ENCODE results near the gene SLC7A1. TPM values are rescaled to one million over a fixed set of nuclear protein-coding genes. Genes with fewer than 3 reads are reported as not detected.

Gene SLC7A1
- polyA plus RNA-seq, 2 of the 4 experiments (the other 2 are of a cell fraction), result 19.9 to 24.8 TPM

- Histone ChIP-seq H3K27ac (no peak overlapping the region), H3K4me3 (no peak overlapping the region), H3K4me1 (peaks cover 13% of the 10 kb centered on the region; the same call in 2 of the 3 replicates), H3K4me2 (no peak overlapping the region), H3K9me3 (no peaks in the 10 kb centered on the region)
- ATAC-seq (no peak), FAIRE-seq (no peak), DNase-seq (ENCODE audit: low read depth in 1 of 2, low spot score in 1 of 2) (no peak)
- no peak for TF ChIP-seq HOXB13 (CRISPR knock-in tag; IDR thresholded peaks at IDR 0.05; ENCODE audit: low read depth)
- TF ChIP-seq PHF8 (IDR thresholded peaks at IDR 0.05; ENCODE audit: borderline replicate concordance, low read depth), result no peak
- TF ChIP-seq EHMT2 (IDR thresholded peaks at IDR 0.05; ENCODE audit: low read depth), result no peak
- no peak for TF ChIP-seq HMGXB4 (CRISPR knock-in tag; IDR thresholded peaks at IDR 0.05; ENCODE audit: borderline replicate concordance)
- TF ChIP-seq NPAS2 (CRISPR knock-in tag; IDR thresholded peaks at IDR 0.05; ENCODE audit: borderline replicate concordance), result no peak
- TF ChIP-seq KDM1A (IDR thresholded peaks at IDR 0.05; ENCODE audit: low read depth), result no peak
- TF ChIP-seq CBX2 (IDR thresholded peaks at IDR 0.05; ENCODE audit: borderline replicate concordance, low read depth), result no peak
- no peak for TF ChIP-seq NFE2L2 (conservative IDR thresholded peaks at IDR 0.05; ENCODE audit: low read length)
- no peak for TF ChIP-seq EP300 (IDR thresholded peaks at IDR 0.05)
- POLR2A ChIA-PET, result no interaction called here
- WGBS (ENCODE audit: missing lambda C conversion rate), result 95% methylated on average over 9 of the region's 9 CpGs
- CTCF ChIA-PET, result interaction anchor here (2.4 kb wide), 1 partner anchor 28 kb away, joined by 5 read pairs; no protein-coding TSS in a partner anchor
These were observed 26.8 kb downstream of the SLC7A1 start for GRCh38 chr13:29568731-29569130.

- no peak overlapping the region for H3K4me3 ChIP-seq
- TF ChIP-seq USF2 (IDR thresholded peaks at IDR 0.05), result no peak
- no peak for TF ChIP-seq KDM5A (IDR thresholded peaks at IDR 0.05)
- CTCF ChIA-PET, result interaction anchor here (1.0 to 2.4 kb wide), 2 partner anchors 13 to 29 kb away, joined by 3 to 5 read pairs; no protein-coding TSS in a partner anchor
- 92% methylated on average over 5 of the region's 9 CpGs for WGBS (ENCODE audit: missing lambda C conversion rate)
- FAIRE-seq (no peak), ATAC-seq (no peak), DNase-seq (ENCODE audit: low read depth in 1 of 2, low spot score in 1 of 2) (no peak)
- POLR2A ChIA-PET, result no interaction called here
- H3K4me1 ChIP-seq, result peaks cover 5% of the 10 kb centered on the region; the same call in 2 of the 3 replicates
- H3K27ac ChIP-seq, result no peak overlapping the region
- no peaks in the 10 kb centered on the region for H3K9me3 ChIP-seq
- no peak overlapping the region for H3K4me2 ChIP-seq
These were observed 28.1 kb downstream of the SLC7A1 start for GRCh38 chr13:29567411-29567810.

- POLR2A ChIA-PET, result no interaction called here
- Histone ChIP-seq H3K4me1 (peaks cover 5% of the 10 kb centered on the region; the same call in 1 of the 3 replicates), H3K9me3 (no peaks in the 10 kb centered on the region), H3K4me2 (no peak overlapping the region), H3K27ac (no peak overlapping the region), H3K4me3 (no peak overlapping the region)
- ATAC-seq (no peak), FAIRE-seq (no peak), DNase-seq (ENCODE audit: low read depth in 1 of 2, low spot score in 1 of 2) (no peak)
- CTCF ChIA-PET, result no interaction called here
- TF ChIP-seq KDM1A (IDR thresholded peaks at IDR 0.05; ENCODE audit: low read depth) (no peak), ZC3H11A (IDR thresholded peaks at IDR 0.05) (no peak), EHF (CRISPR knock-in tag; IDR thresholded peaks at IDR 0.05) (no peak), RNF2 (IDR thresholded peaks at IDR 0.05; ENCODE audit: borderline replicate concordance, low read depth) (no peak), ZSCAN20 (CRISPR knock-in tag; IDR thresholded peaks at IDR 0.05) (no peak), HOXB13 (CRISPR knock-in tag; IDR thresholded peaks at IDR 0.05; ENCODE audit: low read depth) (no peak), HOXB5 (CRISPR knock-in tag; IDR thresholded peaks at IDR 0.05) (no peak), CEBPB (IDR thresholded peaks at IDR 0.05) (no peak), SMC3 (IDR thresholded peaks at IDR 0.05) (no peak), EP300 (IDR thresholded peaks at IDR 0.05) (no peak)
- 86% methylated on average over 7 of the region's 7 CpGs for WGBS (ENCODE audit: missing lambda C conversion rate)
These were observed 29.3 kb downstream of the SLC7A1 start for GRCh38 chr13:29566206-29566605.

- TF ChIP-seq HMGXB4 (CRISPR knock-in tag; IDR thresholded peaks at IDR 0.05; ENCODE audit: borderline replicate concordance), result no peak
- TF ChIP-seq HOXB13 (CRISPR knock-in tag; IDR thresholded peaks at IDR 0.05; ENCODE audit: low read depth), result no peak
- TF ChIP-seq POLR2AphosphoS2 (conservative IDR thresholded peaks at IDR 0.05; ENCODE audit: low read length), result no peak
- no peak for TF ChIP-seq KDM1A (IDR thresholded peaks at IDR 0.05; ENCODE audit: low read depth)
- no peak for TF ChIP-seq CBX2 (IDR thresholded peaks at IDR 0.05; ENCODE audit: borderline replicate concordance, low read depth)
- TF ChIP-seq SREBF2 (IDR thresholded peaks at IDR 0.05), result no peak
- ATAC-seq (no peak), DNase-seq (ENCODE audit: low read depth in 1 of 2, low spot score in 1 of 2) (no peak), FAIRE-seq (no peak)
- CTCF ChIA-PET, result no interaction called here
- H3K4me2 ChIP-seq, result no peak overlapping the region
- POLR2A ChIA-PET, result interaction anchor here (0.6 kb wide), 1 partner anchor 198 kb away, joined by 3 read pairs; no protein-coding TSS in a partner anchor
- no peak overlapping the region for H3K27ac ChIP-seq
- H3K4me1 ChIP-seq, result peaks cover 2% of the 10 kb centered on the region; the same call in 1 of the 3 replicates
- no peak overlapping the region for H3K4me3 ChIP-seq
- no peaks in the 10 kb centered on the region for H3K9me3 ChIP-seq
These were observed 30.7 kb downstream of the SLC7A1 start for GRCh38 chr13:29564818-29565217.

Data from A549 (cell line).